Subcutaneous preadipocyte (primary cell): ENCODE results near the gene SMR3B. TPM values are rescaled to one million over a fixed set of nuclear protein-coding genes. Genes with fewer than 3 reads are reported as not detected.

Experiments used
- total RNA-seq: library from RNA; depleted of rRNA; stranded (reverse); fragments of >200 nt; gene quantifications from 2 replicates; pipeline ENCODE4 v1.2.3, GENCODE V29; 2012

SMR3B gene
- not detected in 2 replicates for total RNA-seq

DNA sequence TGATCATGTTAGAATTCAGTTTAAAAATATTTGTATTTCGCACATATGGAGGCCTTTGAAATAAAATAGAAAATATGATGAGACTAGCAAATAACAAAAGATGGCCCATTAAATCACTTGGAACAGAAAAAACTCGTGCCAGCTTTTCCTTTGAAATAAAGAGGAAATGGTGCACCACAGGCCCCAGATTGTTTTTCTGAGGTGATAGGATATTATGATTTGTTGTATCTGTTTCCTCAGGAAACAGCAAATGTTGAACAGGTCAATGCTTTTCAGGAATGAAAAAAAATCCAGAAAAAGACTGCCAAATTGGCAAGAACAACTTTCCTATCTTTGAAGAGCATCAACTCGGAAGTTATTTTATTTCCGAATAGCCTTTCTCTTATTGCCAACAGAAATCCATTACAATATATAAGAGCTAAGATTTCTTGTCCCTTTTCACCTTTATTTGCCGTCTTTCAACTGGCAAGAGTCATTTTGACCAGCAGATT, at the start of gene SMR3B:
Gene SMR3B, plus strand, starts transcription at position 441 of the 491 bp plus-strand sequence. CDS start 1,380 bp downstream, outside the sequence.

DNA sequence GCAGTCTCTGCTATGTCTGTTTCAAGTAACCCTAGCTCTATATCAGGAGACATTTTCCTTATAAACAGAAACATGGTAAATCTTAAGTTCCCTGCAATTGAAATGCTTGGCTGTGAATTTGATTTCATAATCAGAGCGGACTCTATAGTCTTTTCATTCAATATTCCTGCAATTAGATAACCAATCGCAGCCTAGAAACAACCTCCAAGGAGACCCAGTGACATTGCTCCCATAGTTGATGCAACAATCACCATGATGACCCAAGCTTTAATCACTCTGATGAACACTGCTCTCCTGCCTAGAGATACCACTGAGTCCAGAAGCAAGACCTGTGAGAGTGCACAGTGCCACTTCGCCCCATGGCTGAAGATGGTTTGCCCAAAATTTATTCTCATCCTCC, 48.2 kb upstream of the SMR3B start, which contains the start of gene CABS1:
Gene CABS1, plus strand, starts transcription at position 301 of the 400 bp plus-strand sequence. Its CDS starts 59 bp downstream, at position 360.

DNA sequence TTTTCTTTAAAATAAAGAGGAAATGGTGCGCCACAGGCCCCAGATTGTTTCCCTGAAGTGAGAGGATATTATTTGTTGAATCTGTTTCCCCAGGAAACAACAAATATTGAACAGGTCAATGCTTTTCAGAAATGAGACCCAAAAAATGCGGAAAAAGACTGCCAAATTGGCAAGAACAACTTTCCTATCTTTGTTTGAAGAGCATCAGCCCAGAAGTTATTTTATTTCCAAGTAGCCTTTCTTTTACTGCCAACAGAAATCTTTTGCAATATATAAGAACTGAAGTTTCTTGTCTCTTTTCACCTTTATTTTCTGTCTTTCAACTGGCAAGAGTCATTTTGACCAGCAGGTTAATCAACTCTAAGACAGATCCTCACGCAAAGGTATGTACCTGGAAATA, 22.5 kb upstream of the SMR3B start, which contains the start of gene SMR3A:
Gene SMR3A, plus strand, starts transcription at position 301 of the 400 bp plus-strand sequence. CDS start 1,356 bp downstream, outside the sequence.

DNA sequence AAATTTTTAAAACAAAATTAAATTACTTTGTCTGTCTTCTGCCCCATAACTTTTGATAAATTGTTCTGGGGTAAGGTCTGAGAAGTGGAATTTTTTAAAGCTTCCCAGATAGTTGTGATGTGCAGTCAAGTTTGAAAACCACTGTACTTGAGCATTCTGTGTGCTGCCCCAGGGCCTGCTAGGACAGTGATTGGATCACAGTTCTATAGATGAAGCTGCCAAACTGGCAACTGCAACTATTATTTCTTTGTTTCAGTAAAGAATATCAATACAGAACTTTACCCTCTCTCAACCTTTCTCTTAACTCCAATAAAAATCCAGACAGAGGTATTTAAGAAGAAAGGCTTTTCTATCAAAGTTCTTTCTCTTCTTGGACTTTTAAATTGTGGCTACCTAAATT, 14.6 kb downstream of the SMR3B start, which contains the start of gene OPRPN:
Gene OPRPN, plus strand, starts transcription at position 361 of the 400 bp plus-strand sequence. CDS start 1,346 bp downstream, outside the sequence.

Other genes with a start within 250 kb of the SMR3B start
- gene PRR27, start 228.9 kb upstream of the SMR3B start, total RNA-seq, result not detected in 2 replicates
- not detected in 2 replicates for gene ODAM, start 187.4 kb upstream of the SMR3B start, total RNA-seq
- gene FDCSP, start 157.0 kb upstream of the SMR3B start, total RNA-seq, result not detected in 2 replicates
- gene CSN3, start 140.5 kb upstream of the SMR3B start, total RNA-seq, result not detected in 2 replicates
- gene CABS1, start 48.1 kb upstream of the SMR3B start, total RNA-seq, result not detected in 2 replicates
- not detected in 2 replicates for gene SMR3A, start 22.4 kb upstream of the SMR3B start, total RNA-seq
- gene OPRPN, start 14.8 kb downstream of the SMR3B start, total RNA-seq, result not detected in 2 replicates
- not detected in 2 replicates for gene MUC7, start 89.1 kb downstream of the SMR3B start, total RNA-seq
- not detected in 2 replicates for gene AMTN, start 135.4 kb downstream of the SMR3B start, total RNA-seq
- not detected in 2 replicates for gene AMBN, start 209.1 kb downstream of the SMR3B start, total RNA-seq
- not detected in 2 replicates for gene ENAM, start 245.6 kb downstream of the SMR3B start, total RNA-seq